K562 (cell line): Measurements from ENCODE around the gene GUCA2B. TPM values are rescaled to one million over a fixed set of nuclear protein-coding genes. Genes with fewer than 3 reads are reported as not detected.

ENCODE experiments used
- ATAC-seq: fragments of 200-7000 bp; cut with Tn5 transposase; 3 replicates; pipeline ENCODE4 v1.9.1; 2020; ENCODE audit warnings: moderate library complexity
- BruUV-seq: library from RNA; stranded (reverse); fragments of 400-500 nt; replicated peaks from 2 replicates; lab custom pipeline; 2021; lab: Mats Ljungman, UMichigan
- CTCF ChIA-PET: fragments of 300-600 bp; formaldehyde crosslinking; extraction: SDS; loops from one replicate; lab custom pipeline; 2021; ENCODE audit warnings: low intra/inter-chr PET ratio; lab: Yijun Ruan, JAX
- POLR2A ChIA-PET: fragments of 300-600, 350-650 bp; sonication (Branson Sonifier 250); formaldehyde crosslinking; extraction: SDS; loops from one replicate; lab custom pipeline; 2021; ENCODE audit warnings: antibody characterized with exemption, inconsistent platforms; lab: Yijun Ruan, JAX
- DNase-seq, 4 experiments: peaks; one replicate each; pipeline versions ENCODE4 v3.0.0 to v3.0.0-alpha.2; 2011 to 2018; ENCODE audit warnings: low spot score in 3 of 4, mixed read lengths in 3 of 4; ENCODE audit errors: extremely low read depth in 1 of 4
- FAIRE-seq: peaks from 2 replicates; lab custom pipeline; 2011; peaks lifted over from hg19 to GRCh38; lab: Jason Lieb, UNC
- H2AFZ ChIP-seq: 2 replicates; pipeline ENCODE4 v1.6.0; 2011; ENCODE audit warnings: low read depth, low read length, control low read depth, inconsistent platforms
- H3K27ac ChIP-seq: fragments of 200-600 bp; 3 replicates; pipeline ENCODE4 v1.8.0; 2011; ENCODE audit warnings: low read depth, mild to moderate bottlenecking, control low read depth, inconsistent platforms, low read length, moderate library complexity, mixed read lengths; ENCODE audit errors: extremely low read depth
- H3K27me3 ChIP-seq, 2 experiments: fragments of 300-600 bp in 1 of 2; 2 replicates in 1 of 2; 3 replicates in 1 of 2; pipeline versions ENCODE4 v1.6.0 to v1.8.0; 2011; ENCODE audit warnings: inconsistent platforms in 2 of 2, low read length in 2 of 2, mild to moderate bottlenecking in 1 of 2, mixed read lengths in 1 of 2, moderate library complexity in 1 of 2; ENCODE audit not compliant: control insufficient read depth in 2 of 2, insufficient read depth in 2 of 2
- H3K36me3 ChIP-seq: fragments of 300-600 bp; 3 replicates; pipeline ENCODE4 v1.8.0; 2011; ENCODE audit warnings: mild to moderate bottlenecking, low read length, inconsistent platforms; ENCODE audit not compliant: control insufficient read depth, insufficient read depth
- H3K4me1 ChIP-seq, 2 experiments: fragments of 200-600 bp in 1 of 2; replicated peaks in 1 of 2; 2 replicates in 1 of 2; 3 replicates in 1 of 2; pipeline versions ENCODE4 v1.5.1 to v1.8.0; 2011; ENCODE audit warnings: inconsistent platforms in 2 of 2, low read length in 2 of 2, mild to moderate bottlenecking in 1 of 2, mixed read lengths in 1 of 2, moderate library complexity in 1 of 2; ENCODE audit not compliant: control insufficient read depth in 2 of 2, insufficient read depth in 2 of 2
- H3K4me2 ChIP-seq: 2 replicates; pipeline ENCODE4 v1.6.1; 2011; ENCODE audit warnings: low read length, control low read depth, inconsistent platforms, mixed read lengths; ENCODE audit not compliant: insufficient read depth
- H3K4me3 ChIP-seq: fragments of 200-600 bp; sonication (generic), shearing (Covaris generic); 2 replicates; pipeline ENCODE4 v1.5.1; 2016; ENCODE audit warnings: control low read depth, inconsistent platforms
- H3K79me2 ChIP-seq: fragments of 200-600 bp; 3 replicates; pipeline ENCODE4 v1.8.0; 2011; ENCODE audit warnings: low read length, inconsistent platforms; ENCODE audit not compliant: control insufficient read depth, insufficient read depth
- H3K9ac ChIP-seq, 2 experiments: 2 replicates each; pipeline versions ENCODE4 v1.6.0 to v1.6.1; 2011; ENCODE audit warnings: low read depth in 2 of 2, low read length in 2 of 2, control low read depth in 1 of 2, inconsistent platforms in 1 of 2, mild to moderate bottlenecking in 1 of 2, mixed read lengths in 1 of 2; ENCODE audit not compliant: insufficient read depth in 1 of 2
- H3K9me1 ChIP-seq: one replicate; pipeline ENCODE4 v1.6.0; 2011; ENCODE audit warnings: inconsistent platforms, mild to moderate bottlenecking, low read length, moderate library complexity; ENCODE audit not compliant: control insufficient read depth, insufficient read depth
- H3K9me3 ChIP-seq: replicated peaks from 2 replicates; pipeline ENCODE4 v1.5.1; 2011; ENCODE audit warnings: low read depth, low read length, inconsistent platforms; ENCODE audit not compliant: control insufficient read depth, insufficient read depth
- H4K20me1 ChIP-seq: replicated peaks from 2 replicates; pipeline ENCODE4 v1.6.1; 2011; ENCODE audit warnings: low read length, inconsistent platforms, mixed read lengths; ENCODE audit not compliant: control insufficient read depth, insufficient read depth
- SIN3B ChIP-seq: fragments of 450-650 bp; IDR thresholded peaks from 2 replicates; pipeline ENCODE4 v1.6.1; 2017; ENCODE audit warnings: low read depth, mild to moderate bottlenecking, moderate library complexity
- TFE3 ChIP-seq: fragments of 450-650 bp; formaldehyde crosslinking; IDR thresholded peaks from 2 replicates; pipeline ENCODE4 v1.4.0; 2020; ENCODE audit warnings: mild to moderate bottlenecking, mixed read lengths
- USF2 ChIP-seq: sonication (generic); formaldehyde crosslinking; IDR thresholded peaks from 2 replicates; pipeline ENCODE4 v1.5.0; 2020; ENCODE audit warnings: missing genetic modification reagents
- ZNF445 ChIP-seq: fragments of 250-450 bp; sonication (Bioruptor Pico); IDR thresholded peaks from 2 replicates; pipeline ENCODE4 v1.4.0; 2020; ENCODE audit warnings: low read depth, mild to moderate bottlenecking, moderate library complexity
- WGBS: fragments of 100-300 bp; shearing (Covaris generic); methylation state at CpG from one replicate; pipeline ENCODE4 v1.1.6; 2016; ENCODE audit warnings: low coverage, mixed read lengths; ENCODE audit not compliant: insufficient coverage; ENCODE audit errors: missing lambda C conversion rate; 5-methylcytosine and 5-hydroxymethylcytosine counted together
- in situ Hi-C: fragments of 300-500 bp; cut with MboI; formaldehyde crosslinking; loops from 4 replicates; pipeline ENCODE4 v1.15.0; 2018; ENCODE audit warnings: inconsistent platforms, mixed read lengths
- intact Hi-C: fragments of 100-400 bp; cut with micrococcal nuclease; formaldehyde crosslinking; loops from 2 replicates; pipeline ENCODE4 v1.14.2; 2022
- polyA plus RNA-seq, 8 experiments: library from polyadenylated mRNA; depleted of rRNA in 4 of 8; stranded (reverse) in 5 of 8; unstranded in 3 of 8; fragments of >200 nt; fragmentation: Nextera tagmentation in 2 of 8; fragmentation: Illumina TruSeq in 1 of 8; extraction: Ambion mirVana in 2 of 8; extraction: Trizol in 1 of 8; gene quantifications; 2 replicates each; pipeline versions ENCODE4 v1.2.1 to v1.2.3, GENCODE V29; 2011 to 2014; ENCODE audit warnings: inconsistent platforms in 1 of 8, missing spikeins in 1 of 8
- total RNA-seq, 7 experiments: library from RNA; depleted of rRNA in 6 of 7; stranded (reverse); fragments of >200 nt in 6 of 7; fragmentation: Illumina TruSeq in 2 of 7; extraction: Trizol in 2 of 7; gene quantifications; 2 replicates each; pipeline versions ENCODE4 v1.2.1 to v1.2.3, GENCODE V29; 2011 to 2021; ENCODE audit warnings: low replicate concordance in 1 of 7

GUCA2B gene
- total and polyA plus RNA-seq, 9 of the 15 experiments (the other 6 are each of a cell fraction or from before 2014, with no cell fraction given) = not detected

GRCh38 chr1:42142894-42143675 is 10.1 kb upstream of the GUCA2B start:
- Histone ChIP-seq H3K27me3 (peaks cover 21 to 59% of the 10 kb centered on the region in 2 experiments), H3K4me1 (peaks cover 0 to 4% of the 10 kb centered on the region in 2 experiments; a peak in 1 of 5 replicates), H3K9ac (no peak overlapping the region), H3K27ac (no peak overlapping the region), H3K36me3 (no peaks in the 10 kb centered on the region), H4K20me1 (peaks cover 11% of the 10 kb centered on the region), H3K79me2 (no peaks in the 10 kb centered on the region), H3K9me1 (no peaks in the 10 kb centered on the region), H3K9me3 (no peaks in the 10 kb centered on the region), H3K4me2 (no peak overlapping the region), H3K4me3 (no peak overlapping the region)
- CTCF ChIA-PET = no interaction called here
- ATAC-seq (no peak), FAIRE-seq (no peak), DNase-seq (no peak)
- intact Hi-C loops = loop anchor here (10.0 kb wide), 1 partner anchor 592 kb away; no protein-coding TSS in a partner anchor
- no TSS peak for BruUV-seq
- 0% methylated on average over 4 of the region's 4 CpGs for WGBS
- TF ChIP-seq SIN3B (no peak), TFE3 (CRISPR knock-in tag) (peak; percentile 82), USF2 (0 out of 2 replicates have a peak, but pooled peaks have one; percentile 23), ZNF445 (no peak)
- TF ChIP-seq, all 486 proteins: peak for 2
- in situ Hi-C loops = loop anchor here (5.0 to 25.0 kb wide), 3 partner anchors 331 to 589 kb away; no protein-coding TSS in a partner anchor
- POLR2A ChIA-PET = no interaction called here
- H2AFZ ChIP-seq = no peak overlapping the region
